C1 segment of cervical spinal cord (tissue), 14 donors: ENCODE measurements around the gene C17orf75.
"Not testable (repeated sequence)": the region's sequence is repeated elsewhere in the genome, so short reads cannot be mapped to it uniquely, and the experiment has no call there.

Experiments
- DNase-seq, 14 donors: peaks; one replicate each; lab custom pipeline; 2025; lab: John Stamatoyannopoulos, UW

Gene C17orf75

DNA sequence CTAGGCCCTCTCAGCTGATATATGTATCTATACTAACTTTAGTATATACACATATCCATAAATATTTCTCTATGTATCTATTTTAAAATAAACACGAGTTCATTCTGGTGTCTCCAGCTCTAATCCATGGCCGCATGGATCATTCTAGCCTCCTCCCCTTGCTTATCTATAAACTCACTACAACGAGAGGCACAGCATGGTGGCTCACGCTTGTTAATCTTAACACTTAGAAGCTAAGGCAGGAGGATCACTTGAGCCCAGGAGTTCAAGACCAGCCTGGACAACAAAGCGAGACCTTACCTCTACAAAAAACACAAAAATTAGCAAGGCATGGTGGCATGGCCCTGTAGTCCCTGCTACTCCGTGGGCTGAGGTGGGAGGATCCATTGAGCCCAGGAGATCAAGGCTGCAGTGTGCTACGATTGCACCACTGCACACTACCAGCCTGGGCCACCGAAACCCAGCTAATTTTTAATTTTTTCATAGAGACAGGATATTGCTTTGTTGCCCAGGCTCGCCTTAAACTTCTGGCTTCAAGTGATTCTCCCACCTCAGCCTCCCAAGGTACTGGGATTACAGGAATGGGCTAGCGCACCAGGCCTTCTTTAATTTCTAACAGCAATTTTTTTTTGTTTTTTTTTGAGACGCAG is 4.1 kb upstream of the C17orf75 start:
- DNase-seq, result no peak

DNA sequence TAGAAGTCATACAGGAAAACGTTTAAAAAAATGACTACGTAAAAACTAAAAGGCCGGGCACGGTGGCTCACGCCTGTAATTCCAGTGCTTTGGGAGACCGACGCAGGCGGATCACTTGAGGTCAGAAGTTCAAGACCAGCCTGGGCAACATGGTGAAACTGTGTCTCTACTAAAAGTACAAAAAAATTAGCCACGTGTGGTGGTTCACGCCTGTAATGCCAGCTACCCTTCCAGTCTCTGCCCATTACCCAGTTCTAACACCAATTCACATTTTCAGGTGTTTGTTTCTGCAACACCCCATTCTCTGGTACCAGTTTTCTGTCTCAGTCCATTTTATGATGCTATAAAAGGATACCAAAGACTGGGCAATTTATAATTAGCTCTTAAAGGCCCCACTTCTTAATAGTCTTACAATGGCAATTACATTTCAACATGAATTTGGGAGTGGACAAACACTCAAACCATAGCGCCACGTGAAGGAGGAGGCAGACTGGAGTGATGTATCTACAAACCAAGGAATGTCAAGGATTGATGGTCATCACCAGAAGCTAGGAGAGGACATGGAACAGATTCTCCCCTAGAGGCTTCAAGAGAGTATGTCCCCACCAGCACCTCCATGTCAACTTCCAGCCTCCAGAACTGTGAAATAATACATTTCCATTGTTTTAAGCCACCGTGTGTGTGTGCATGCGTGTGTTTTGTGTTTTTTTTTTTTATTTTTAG is 791 bp upstream of the C17orf75 start:
- no peak for DNase-seq

DNA sequence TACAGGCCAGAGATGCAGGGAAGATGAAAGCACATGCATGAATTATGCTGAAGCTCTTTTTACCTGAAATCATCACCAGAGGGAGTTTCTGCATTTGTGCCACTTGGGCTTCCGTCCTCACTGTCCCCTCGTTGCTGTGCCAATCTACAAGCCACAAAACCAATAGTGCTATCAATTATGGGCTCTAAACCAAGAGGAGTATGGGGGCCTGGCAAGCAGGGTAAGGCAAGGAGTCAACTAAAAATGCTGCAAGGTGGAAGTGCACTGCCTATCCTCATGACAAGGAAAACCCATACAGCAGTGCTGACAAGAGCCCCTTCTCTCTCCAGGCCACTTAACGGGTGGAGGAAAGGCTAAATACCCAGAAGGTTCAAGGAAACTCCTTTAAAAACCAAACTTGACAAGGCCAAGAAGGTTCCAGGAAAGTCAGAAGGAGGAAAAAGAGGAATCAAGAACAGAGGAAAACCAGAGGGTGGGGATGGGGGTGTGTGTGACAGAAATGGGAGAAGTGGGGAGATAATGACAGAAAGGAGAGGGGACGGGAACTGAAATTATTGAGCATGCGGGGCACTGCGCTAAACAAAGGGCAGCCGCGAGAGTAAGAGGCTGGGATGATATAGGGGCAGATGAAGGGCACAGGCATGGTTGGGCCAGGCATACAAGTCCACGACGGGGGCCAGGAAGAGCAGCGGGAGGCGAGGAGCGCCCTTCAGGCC is 674 bp downstream of the C17orf75 start:
- DNase-seq, result peak in 4 of 14 donors; percentile 12 to 57 (median 39)

DNA sequence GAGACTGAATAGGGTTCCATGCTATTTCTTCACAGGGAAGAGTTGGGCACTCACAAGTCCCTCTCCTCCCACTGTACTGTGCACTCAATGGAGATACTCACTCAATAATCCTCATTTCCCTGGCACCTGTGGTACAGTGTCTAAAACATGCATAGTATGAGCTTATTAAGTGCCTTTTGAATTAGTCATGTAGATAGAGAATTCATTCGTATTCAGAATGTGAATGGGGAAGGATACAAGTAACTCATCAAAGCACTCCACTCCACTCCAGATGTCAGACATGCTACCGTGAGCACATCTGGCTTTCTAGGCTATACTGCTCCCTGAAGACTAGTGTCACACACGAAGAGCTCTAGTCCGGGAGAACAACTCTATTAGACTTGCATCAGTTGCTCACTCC is 6.3 kb downstream of the C17orf75 start:
- DNase-seq, result no peak

DNA sequence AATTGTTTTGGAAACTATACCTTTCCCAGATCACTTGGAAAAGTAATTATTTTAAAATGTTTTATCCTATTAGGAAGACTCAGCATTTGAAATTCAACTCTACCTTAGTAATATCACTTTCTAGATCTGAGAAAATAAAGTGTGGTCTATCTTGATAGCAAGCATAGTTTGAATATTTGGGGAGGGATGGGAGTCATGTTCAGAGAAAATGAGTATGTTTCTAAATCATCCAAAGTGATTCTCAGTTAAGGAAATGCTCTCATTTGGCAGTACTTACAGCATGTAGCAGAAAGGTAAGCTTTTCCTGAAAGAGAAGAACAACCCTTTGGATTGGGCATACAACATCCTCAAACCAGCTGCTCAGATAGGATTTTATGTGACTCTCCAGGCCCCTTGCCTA is 6.9 kb downstream of the C17orf75 start:
- no peak for DNase-seq

DNA sequence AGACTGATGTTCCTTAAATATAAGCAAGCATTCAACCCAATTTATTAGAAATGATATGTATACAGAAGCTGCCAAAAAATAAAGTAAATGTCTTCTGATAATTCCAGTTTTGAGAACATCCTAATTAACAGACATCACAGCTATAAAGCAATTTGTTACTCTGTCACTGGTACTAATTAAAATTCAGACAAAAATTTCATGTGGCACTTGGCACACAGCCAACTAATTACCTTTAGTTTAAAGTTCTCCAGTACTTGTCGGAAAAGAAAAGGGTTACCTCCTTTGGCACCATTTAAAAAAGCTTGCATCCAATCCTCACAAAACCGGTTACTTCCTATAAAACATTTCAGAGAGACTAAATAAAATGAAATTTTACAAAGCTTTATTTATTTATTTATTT is 8.8 kb downstream of the C17orf75 start:
- DNase-seq, result no peak

DNA sequence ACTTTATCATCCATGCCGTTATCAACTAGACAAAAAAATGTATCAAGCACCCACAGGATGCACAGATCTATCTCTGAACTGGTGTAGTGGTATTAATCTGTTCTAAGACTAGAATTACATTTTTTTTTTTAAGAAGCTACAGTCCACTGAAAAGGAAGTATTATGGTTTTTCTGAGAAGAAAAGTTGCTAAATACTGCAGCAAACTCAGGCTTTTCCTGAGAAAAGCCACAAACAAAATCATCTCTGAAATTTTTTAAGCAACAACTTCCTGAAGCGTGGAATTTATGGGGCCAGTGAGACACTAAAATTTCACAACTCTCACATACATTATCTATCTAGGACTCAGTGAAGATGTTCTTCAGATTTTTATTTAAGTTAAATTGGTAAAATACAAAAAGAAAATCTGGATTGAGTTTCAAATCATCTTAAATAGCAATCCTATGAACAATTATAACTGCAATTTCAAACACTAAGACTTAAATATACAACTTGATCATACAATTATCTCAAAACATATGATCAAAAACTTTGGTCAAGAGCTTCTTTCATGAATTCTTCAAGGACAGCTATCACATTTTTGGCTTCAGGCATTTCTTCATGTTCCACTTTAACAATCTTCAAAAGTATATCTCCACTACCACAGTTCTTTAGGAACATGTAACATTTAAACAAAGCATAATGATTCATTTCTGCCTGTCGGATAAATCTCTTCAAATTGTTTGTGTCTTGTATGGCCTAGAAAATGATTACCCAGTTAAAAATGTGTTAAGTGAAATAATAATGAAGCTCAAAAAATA is 10.5 kb downstream of the C17orf75 start:
- DNase-seq, result no peak

DNA sequence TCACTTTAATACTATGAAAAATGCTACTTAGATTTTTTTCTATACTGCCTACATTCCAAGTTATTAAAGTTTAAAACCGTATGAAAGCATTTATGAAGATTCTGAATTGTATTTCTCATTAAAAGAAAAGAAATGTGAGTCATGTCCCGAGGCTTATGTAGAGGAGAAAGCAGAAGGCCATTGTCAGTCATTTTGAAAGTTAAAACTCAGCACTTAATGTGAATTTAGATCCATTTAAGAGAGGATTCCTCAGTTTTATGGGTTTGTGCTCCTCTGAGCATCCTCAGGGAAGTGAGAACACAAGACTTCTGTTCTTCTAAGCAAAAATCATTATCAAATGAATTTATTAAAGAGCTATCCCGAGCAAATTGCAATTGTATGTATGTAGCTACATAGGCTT is 11.8 kb downstream of the C17orf75 start:
- DNase-seq, result no peak

DNA sequence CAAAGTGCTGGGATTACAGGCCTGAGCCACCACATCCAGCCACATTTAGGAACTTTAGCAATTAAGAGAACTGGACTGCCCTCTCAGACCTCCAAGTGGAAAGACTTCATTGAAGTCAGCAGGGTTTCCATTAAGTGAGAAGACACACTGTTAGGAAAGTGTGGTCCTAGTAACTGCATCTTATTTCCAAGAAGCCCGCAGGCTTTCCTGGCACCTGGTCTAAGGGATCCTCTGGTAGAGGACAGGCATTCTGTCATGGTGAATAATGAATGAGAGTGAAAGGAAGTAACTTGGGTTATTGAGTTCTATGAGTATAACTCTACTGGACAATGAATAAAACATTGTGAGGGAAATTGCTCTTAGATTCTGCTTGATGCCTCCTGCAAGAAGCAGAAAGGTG is 14.1 kb downstream of the C17orf75 start:
- DNase-seq, result no peak

DNA sequence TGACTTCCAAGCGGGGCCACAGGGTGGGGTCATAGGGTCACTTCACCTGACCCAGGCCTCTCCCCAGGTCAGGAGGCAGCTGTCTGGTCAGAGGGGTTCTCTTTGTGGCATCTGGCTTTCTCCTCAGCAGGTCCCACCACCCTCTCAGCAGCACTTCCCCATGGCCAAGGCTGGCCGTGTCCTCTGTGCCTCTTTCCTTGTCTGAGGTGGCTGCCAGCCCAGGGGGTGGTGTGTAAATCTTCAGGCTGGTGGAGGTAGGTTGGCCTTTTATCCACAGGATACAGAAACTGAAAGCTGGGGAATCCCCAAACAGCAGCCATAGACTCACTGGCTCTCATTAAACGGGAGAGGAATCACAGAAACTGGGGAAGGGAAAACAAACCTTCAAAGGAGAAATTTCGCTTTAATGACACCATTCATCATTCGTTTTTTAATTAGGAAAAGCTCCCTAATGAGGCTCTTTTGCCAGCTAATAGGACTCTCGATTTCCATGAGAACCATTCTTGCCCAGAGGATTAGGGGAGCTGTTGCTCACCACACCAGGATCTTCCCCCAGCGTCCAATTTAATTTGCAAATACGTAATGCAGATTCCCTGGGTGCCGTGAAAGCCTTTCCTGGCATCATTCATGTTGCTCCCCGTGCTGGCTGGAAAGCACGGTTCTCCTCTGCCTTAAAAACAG is 18.0 kb downstream of the C17orf75 start:
- DNase-seq, result peak in 1 of 14 donors; percentile 6

DNA sequence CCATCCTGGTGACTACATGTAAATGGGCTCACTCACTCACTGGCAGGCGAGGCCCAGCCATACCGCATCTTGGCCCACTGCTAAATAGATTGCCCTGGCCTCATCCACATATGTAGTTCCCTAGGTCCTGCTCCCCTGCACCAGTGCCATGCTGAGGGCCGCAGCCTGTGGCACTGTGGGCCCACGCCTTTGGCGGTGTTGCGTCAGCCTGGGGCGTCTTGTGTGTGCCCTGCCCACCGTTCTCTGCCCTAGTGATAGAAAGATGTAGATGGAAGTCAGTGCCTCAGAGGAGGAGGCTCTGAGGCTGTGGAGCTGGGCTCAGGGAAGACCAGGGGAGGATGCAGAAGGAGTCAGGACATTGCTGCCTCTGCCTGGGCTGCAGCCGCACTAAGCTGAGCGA is 18.9 kb downstream of the C17orf75 start:
- no peak for DNase-seq

DNA sequence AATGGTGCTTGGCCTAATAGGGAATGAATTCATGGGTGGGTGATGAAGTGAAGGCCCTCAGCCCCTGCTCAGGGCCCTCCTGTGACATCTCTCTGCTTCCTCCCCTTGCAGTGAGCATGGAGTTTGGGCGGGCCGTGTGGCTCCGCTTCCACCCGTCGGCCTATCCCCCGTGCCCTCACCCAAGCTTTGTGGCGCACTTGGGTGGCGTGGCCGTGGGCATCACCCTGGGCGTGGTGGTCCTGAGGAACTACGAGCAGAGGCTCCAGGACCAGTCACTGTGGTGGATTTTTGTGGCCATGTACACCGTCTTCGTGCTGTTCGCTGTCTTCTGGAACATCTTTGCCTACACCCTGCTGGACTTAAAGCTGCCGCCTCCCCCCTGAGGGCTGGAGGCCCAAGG is 21.1 kb downstream of the C17orf75 start:
- DNase-seq, result no peak

DNA sequence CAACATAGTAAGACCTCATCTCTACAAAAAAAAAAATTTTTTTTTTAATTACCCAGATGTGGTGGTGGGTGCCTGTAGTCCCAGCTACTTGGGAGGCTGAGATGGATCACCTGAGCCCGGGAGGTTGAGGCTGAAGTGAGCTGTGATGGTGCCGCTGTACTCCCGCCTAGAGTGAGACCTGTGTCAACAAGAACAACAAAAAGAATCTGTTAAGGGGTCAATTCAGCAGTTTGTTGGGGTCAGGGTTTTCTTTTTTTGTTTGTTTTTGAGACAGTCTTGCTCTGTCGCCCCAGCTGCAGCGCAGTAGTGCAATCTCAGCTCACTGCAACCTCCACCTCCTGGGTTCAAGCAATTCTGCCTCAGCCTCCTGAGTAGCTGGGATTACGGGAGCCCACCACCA is 21.9 kb downstream of the C17orf75 start:
- DNase-seq, result not testable (repeated sequence)

DNA sequence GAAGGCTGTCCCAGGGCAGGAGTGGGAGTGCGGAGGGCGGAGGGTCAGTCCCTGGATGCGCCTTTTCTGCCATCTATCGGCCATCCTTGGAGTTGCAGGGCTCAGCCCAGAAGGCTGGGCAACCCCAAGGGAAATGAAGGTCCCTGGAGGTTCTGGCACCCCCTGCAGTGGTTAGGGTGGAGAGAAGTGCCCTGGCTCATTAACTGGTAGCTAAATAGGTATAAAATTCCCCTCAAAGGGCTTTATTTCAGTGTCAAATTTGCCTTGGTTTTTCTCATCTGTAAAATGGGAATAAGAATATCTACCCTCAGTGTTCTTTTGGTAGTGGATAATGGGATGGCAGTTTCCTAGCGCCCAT is 22.4 kb downstream of the C17orf75 start:
- DNase-seq, result peak in 10 of 14 donors; percentile 6 to 56 (median 39)

DNA sequence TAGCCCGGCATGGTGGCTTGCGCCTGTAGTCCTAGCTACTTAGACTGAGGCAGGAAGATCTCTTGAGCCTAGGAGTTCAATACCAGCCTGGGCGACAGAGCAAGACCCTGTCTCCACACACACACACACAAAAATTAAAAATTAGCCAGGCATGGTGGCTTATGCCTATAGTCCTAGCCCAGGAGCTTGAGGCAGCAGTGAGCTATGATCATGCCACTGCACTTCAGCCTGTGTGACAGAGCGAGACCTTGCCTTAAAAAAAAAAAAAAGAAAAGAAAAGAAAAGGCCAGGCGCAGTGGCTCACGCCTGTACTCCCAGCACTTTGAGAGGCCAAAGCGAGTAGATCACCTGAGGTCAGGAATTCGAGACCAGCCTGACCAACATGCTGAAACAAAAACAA is 23.9 kb downstream of the C17orf75 start:
- no peak for DNase-seq

DNA sequence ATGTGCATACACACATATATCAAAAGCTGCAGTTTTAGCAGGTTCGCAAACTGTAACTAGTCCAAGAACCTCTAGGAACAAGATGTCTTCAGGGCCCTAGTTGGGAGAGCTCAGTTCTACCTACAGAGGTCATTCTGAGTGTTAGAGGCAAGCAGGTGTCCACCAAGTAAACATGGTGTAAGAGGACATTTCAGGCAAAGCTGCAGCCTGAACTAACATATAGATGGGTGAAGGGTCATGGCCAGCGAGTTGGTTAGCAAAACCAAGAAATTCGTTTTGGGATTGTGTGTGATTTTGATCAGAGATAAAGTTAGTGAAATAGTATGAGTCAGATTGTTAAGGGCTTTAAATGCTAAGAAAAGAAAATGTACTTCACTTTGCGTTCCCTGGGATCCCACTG is 24.6 kb downstream of the C17orf75 start:
- DNase-seq, result no peak

DNA sequence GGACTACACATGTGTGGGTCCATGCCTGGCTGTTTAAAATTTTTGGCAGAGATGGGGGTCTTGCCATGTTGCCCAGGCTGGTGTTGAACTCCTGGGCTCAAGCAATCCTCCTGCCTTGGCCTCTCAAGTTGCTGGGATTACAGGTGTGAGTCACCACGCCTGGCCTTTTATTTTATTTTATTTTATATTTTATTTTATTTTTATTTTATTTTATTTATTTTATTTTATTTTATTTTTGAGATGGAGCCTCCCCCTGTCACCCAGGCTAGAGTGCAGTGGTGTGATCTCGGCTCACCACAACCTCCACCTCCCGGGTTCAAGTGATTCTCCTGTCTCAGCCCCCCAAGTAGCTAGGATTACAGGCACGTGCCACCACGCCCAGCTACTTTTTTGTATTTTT is 25.3 kb downstream of the C17orf75 start:
- DNase-seq, result not testable (repeated sequence)

DNA sequence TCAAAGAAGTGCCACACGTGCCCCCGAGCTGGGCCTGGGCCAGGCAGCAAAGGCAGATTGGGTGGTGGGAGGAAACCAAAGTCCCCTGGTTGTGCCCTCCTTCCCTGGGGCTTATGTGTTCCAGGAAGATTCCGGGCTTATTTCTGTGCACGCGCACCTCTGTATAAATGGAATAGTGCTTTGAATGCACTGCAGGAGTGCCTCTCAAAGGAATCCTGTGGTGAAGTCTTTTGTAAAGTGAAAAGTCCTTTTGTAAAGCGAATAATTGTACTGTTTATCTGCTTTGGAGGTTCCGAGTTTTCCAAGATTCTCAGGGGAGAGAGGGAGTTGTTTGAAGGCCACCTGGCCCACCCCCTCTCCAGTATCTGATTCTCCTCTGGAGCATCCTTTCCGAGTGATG is 26.8 kb downstream of the C17orf75 start:
- DNase-seq, result no peak

DNA sequence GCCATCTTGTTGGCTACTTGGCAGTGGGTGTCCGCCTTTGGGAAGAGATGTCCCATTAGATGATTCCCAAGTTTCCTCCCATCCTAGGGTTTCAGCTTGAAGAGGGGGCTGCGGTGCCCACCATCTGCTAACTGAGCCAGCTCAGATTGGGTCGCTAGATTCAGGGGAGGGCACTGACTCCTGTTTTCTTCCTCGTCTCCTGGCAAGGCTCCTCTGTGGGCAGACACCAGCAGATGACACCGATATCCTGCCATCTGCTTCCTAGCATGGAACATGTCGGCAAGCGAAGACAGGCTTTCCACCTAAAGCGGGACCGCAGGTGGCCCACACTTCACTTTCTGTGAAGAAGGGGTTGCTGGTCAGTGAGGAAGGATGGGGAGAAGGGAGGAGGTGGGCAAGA is 27.3 kb downstream of the C17orf75 start:
- peak in 1 of 14 donors; percentile 78 for DNase-seq

DNA sequence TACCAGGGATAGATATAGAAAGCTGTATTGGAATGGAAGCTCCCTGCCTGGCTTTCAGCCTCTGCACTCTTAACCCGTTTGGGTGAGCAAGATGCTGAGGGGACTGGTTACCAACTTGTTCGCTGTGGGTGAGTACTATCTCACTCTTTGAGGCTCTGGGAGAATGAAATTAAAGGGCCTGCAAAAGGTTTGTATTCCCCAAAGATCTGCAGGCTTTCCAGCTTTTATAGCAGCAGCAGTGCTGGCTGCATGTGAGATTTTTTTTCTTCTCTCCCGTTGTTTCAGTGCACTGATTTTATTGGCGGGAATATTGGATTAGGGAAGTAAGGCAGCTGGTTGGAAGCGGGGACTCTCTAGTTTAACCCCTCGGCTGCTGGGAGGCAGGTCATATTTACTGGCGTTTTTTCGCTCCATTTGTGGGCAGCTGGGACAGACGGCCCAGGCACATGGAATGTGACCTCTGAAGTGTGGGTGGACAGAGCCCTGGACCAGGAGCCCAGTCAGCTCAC is 30.9 kb downstream of the C17orf75 start:
- peak in 1 of 14 donors; percentile 70 for DNase-seq

DNA sequence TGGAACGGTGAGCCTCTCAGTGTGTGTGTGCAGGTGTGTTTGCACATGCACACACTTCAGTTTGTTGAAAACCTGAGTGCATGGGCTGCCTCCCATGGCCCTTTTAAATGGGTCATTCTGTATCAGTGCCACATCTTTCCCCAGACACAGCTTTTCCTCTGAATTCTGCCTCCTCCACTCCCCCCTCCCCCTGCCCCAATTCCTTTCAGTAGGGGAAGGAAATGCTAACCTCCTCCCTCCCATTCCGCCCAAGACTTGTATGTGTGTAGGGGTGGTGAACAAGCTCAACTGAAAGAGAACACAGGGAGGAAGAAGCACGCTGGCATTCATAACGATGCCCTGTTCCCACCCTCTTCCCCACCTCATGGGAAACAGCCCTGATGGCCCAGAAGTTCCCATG is 34.3 kb downstream of the C17orf75 start:
- no peak for DNase-seq
